NCI-H1694 (cell line): Measurements from ENCODE around the gene SRRD.

ENCODE experiments used
- DNase-seq: peaks from one replicate; lab custom pipeline; 2025; lab: John Stamatoyannopoulos, UW

The SRRD gene

GRCh38 chr22:26453812-26454500 is 29.7 kb upstream of the SRRD start:
- no peak for DNase-seq

- DNase-seq = no peak
Observed at GRCh38 chr22:26457661-26458272, 25.9 kb upstream of the SRRD start.

GRCh38 chr22:26460202-26460601 is 23.5 kb upstream of the SRRD start:
- no peak for DNase-seq

GRCh38 chr22:26461188-26461810 is 22.4 kb upstream of the SRRD start:
- DNase-seq = peak; percentile 59

GRCh38 chr22:26462051-26462450 is 21.6 kb upstream of the SRRD start:
- no peak for DNase-seq

GRCh38 chr22:26462641-26463040 is 21.0 kb upstream of the SRRD start:
- no peak for DNase-seq

GRCh38 chr22:26463101-26463661 is 20.5 kb upstream of the SRRD start:
- DNase-seq = no peak

GRCh38 chr22:26463688-26464087 is 20.0 kb upstream of the SRRD start:
- DNase-seq = no peak

GRCh38 chr22:26464312-26464711 is 19.4 kb upstream of the SRRD start:
- DNase-seq = no peak

- peak; percentile 82 for DNase-seq
Observed at GRCh38 chr22:26466196-26466595, 17.5 kb upstream of the SRRD start.

- DNase-seq = no peak
Observed at GRCh38 chr22:26470807-26471206, 12.9 kb upstream of the SRRD start.

GRCh38 chr22:26471522-26471921 is 12.2 kb upstream of the SRRD start:
- DNase-seq = no peak

GRCh38 chr22:26474682-26475081 is 9.0 kb upstream of the SRRD start:
- no peak for DNase-seq

GRCh38 chr22:26476705-26477340 is 6.9 kb upstream of the SRRD start:
- DNase-seq = no peak

GRCh38 chr22:26477341-26477731 is 6.3 kb upstream of the SRRD start:
- DNase-seq = no peak

- DNase-seq = no peak
Observed at GRCh38 chr22:26479043-26479791, 4.5 kb upstream of the SRRD start.

- no peak for DNase-seq
Observed at GRCh38 chr22:26479792-26480610, 3.7 kb upstream of the SRRD start.

- no peak for DNase-seq
Observed at GRCh38 chr22:26480611-26480932, 3.1 kb upstream of the SRRD start.

GRCh38 chr22:26481112-26481693 is 2.5 kb upstream of the SRRD start:
- DNase-seq = no peak

- DNase-seq = no peak
Observed at GRCh38 chr22:26481694-26482093, 2.0 kb upstream of the SRRD start.

GRCh38 chr22:26482161-26482560 is 1.5 kb upstream of the SRRD start:
- DNase-seq = no peak
